GM12878 (cell line): ENCODE measurements around the gene PGRMC2. TPM values are rescaled to one million over a fixed set of nuclear protein-coding genes. Genes with fewer than 3 reads are reported as not detected.

Source experiments
- ATAC-seq: fragments of 200-7000 bp; cut with Tn5 transposase; 3 replicates; pipeline ENCODE4 v1.9.1; 2020; ENCODE audit warnings: mild to moderate bottlenecking, moderate library complexity
- BruUV-seq: library from RNA; stranded (reverse); fragments of 400-500 nt; replicated peaks from 2 replicates; lab custom pipeline; 2021; lab: Mats Ljungman, UMichigan
- CTCF ChIA-PET: fragments of 300-600 bp; sonication (Branson Sonifier 250); formaldehyde crosslinking; extraction: SDS; loops from one replicate; lab custom pipeline; 2021; ENCODE audit warnings: inconsistent platforms; lab: Yijun Ruan, JAX
- POLR2A ChIA-PET: fragments of 350-600 bp; formaldehyde crosslinking; extraction: SDS; loops from one replicate; lab custom pipeline; 2021; ENCODE audit warnings: inconsistent platforms; lab: Charles Lee
- RAD21 ChIA-PET: fragments of 300-600 bp; sonication (Branson Sonifier 250); formaldehyde crosslinking; loops from one replicate; lab custom pipeline; 2023; ENCODE audit warnings: antibody characterized with exemption; ENCODE audit not compliant: unreplicated experiment; lab: Charles Lee
- SMC1A ChIA-PET: fragments of 300-600 bp; sonication (Branson Sonifier 250); formaldehyde crosslinking; loops from one replicate; lab custom pipeline; 2023; ENCODE audit not compliant: unreplicated experiment, uncharacterized antibody; lab: Charles Lee
- DNase-seq: peaks from one replicate; pipeline ENCODE4 v3.0.0-alpha.2; 2011; ENCODE audit warnings: low read depth, low spot score
- FAIRE-seq: peaks from 3 replicates; lab custom pipeline; 2011; peaks lifted over from hg19 to GRCh38; lab: Jason Lieb, UNC
- H2AFZ ChIP-seq: 2 replicates; pipeline ENCODE4 v1.6.0; 2011; ENCODE audit warnings: low read depth, low read length, control low read depth; ENCODE audit not compliant: control insufficient read depth
- H3K27ac ChIP-seq: 2 replicates; pipeline ENCODE4 v1.5.1; 2011; ENCODE audit warnings: control low read depth; ENCODE audit not compliant: control insufficient read depth, insufficient read depth
- H3K27me3 ChIP-seq, 2 experiments: replicated peaks in 1 of 2; 2 replicates each; pipeline versions ENCODE4 v1.6.0 to v1.6.1; 2011; ENCODE audit warnings: low read length in 1 of 2; ENCODE audit not compliant: control insufficient read depth in 2 of 2, insufficient read depth in 2 of 2
- H3K36me3 ChIP-seq, 2 experiments: 2 replicates each; pipeline ENCODE4 v1.5.1; 2011; ENCODE audit warnings: low read length in 1 of 2; ENCODE audit not compliant: control insufficient read depth in 2 of 2, insufficient read depth in 2 of 2
- H3K4me1 ChIP-seq: 2 replicates; pipeline ENCODE4 v1.6.1; 2011; ENCODE audit warnings: mild to moderate bottlenecking, low read length, moderate library complexity, mixed read lengths; ENCODE audit not compliant: control insufficient read depth, insufficient read depth
- H3K4me2 ChIP-seq: 2 replicates; pipeline ENCODE4 v1.6.0; 2011; ENCODE audit warnings: control low read depth; ENCODE audit not compliant: control insufficient read depth, insufficient read depth
- H3K4me3 ChIP-seq: fragments of 200-600 bp; sonication (generic); 2 replicates; pipeline ENCODE4 v1.5.1; 2016
- H3K79me2 ChIP-seq: 2 replicates; pipeline ENCODE4 v1.6.0; 2011; ENCODE audit warnings: low read length; ENCODE audit not compliant: control insufficient read depth, insufficient read depth
- H3K9ac ChIP-seq: 2 replicates; pipeline ENCODE4 v1.8.0; 2011; ENCODE audit warnings: low read length, control low read depth, mixed read lengths; ENCODE audit not compliant: control insufficient read depth, insufficient read depth
- H3K9me3 ChIP-seq: replicated peaks from 3 replicates; pipeline ENCODE4 v1.5.1; 2011; ENCODE audit warnings: mild to moderate bottlenecking, low read length; ENCODE audit not compliant: control insufficient read depth, insufficient read depth
- H4K20me1 ChIP-seq: 2 replicates; pipeline ENCODE4 v1.6.0; 2011; ENCODE audit not compliant: control insufficient read depth, insufficient read depth
- BACH1 ChIP-seq: fragments of 450-650 bp; IDR thresholded peaks from 2 replicates; pipeline ENCODE4 v1.6.1; 2017; ENCODE audit warnings: mild to moderate bottlenecking, borderline replicate concordance
- CHD4 ChIP-seq: fragments of 200-600 bp; sonication (generic); IDR thresholded peaks from 2 replicates; pipeline ENCODE4 v1.6.1; 2016; ENCODE audit warnings: mild to moderate bottlenecking
- DPF2 ChIP-seq: fragments of 450-650 bp; IDR thresholded peaks from 2 replicates; pipeline ENCODE4 v1.6.1; 2017; ENCODE audit warnings: mild to moderate bottlenecking
- EGR1 ChIP-seq, 2 experiments: IDR thresholded peaks; 1 replicate in 1 of 2; 2 replicates in 1 of 2; pipeline ENCODE4 v1.6.1; 2011 to 2012; ENCODE audit warnings: low read depth in 2 of 2, low read length in 2 of 2, borderline replicate concordance in 1 of 2, mild to moderate bottlenecking in 1 of 2, moderate library complexity in 1 of 2
- GATAD2B ChIP-seq: fragments of 450-650 bp; conservative IDR thresholded peaks from 2 replicates; pipeline ENCODE4 v1.6.1; 2017; ENCODE audit warnings: low read depth, mild to moderate bottlenecking, moderate library complexity
- MTA2 ChIP-seq: fragments of 450-650 bp; IDR thresholded peaks from 2 replicates; pipeline ENCODE4 v1.6.1; 2016; ENCODE audit warnings: low read depth, mild to moderate bottlenecking, moderate library complexity
- NFXL1 ChIP-seq: fragments of 450-650 bp; IDR thresholded peaks from 2 replicates; pipeline ENCODE4 v1.6.1; 2017; ENCODE audit warnings: antibody characterized with exemption, mild to moderate bottlenecking, borderline replicate concordance
- NFYB ChIP-seq: IDR thresholded peaks from 2 replicates; pipeline ENCODE4 v1.6.1; 2011; ENCODE audit warnings: low read depth, mild to moderate bottlenecking, low read length, improper control_type of control experiment, moderate library complexity; ENCODE audit not compliant: insufficient read depth
- NKRF ChIP-seq: fragments of 450-650 bp; conservative IDR thresholded peaks from 2 replicates; pipeline ENCODE4 v1.6.1; 2017; ENCODE audit warnings: mild to moderate bottlenecking, moderate library complexity
- PBX3 ChIP-seq: IDR thresholded peaks from 2 replicates; pipeline ENCODE4 v1.6.1; 2011; ENCODE audit warnings: mild to moderate bottlenecking, low read depth, low read length, moderate library complexity; ENCODE audit not compliant: insufficient replicate concordance
- RB1 ChIP-seq: fragments of 450-650 bp; formaldehyde crosslinking; IDR thresholded peaks from 2 replicates; pipeline ENCODE4 v1.6.1; 2017; ENCODE audit warnings: mild to moderate bottlenecking, borderline replicate concordance
- RELA ChIP-seq: fragments of 450-650 bp; IDR thresholded peaks from 2 replicates; pipeline ENCODE4 v1.8.0; 2014; ENCODE audit warnings: borderline replicate concordance; ENCODE audit not compliant: partially characterized antibody
- RELB ChIP-seq: fragments of 450-650 bp; IDR thresholded peaks from 2 replicates; pipeline ENCODE4 v1.6.1; 2017; ENCODE audit warnings: low read depth, mild to moderate bottlenecking, moderate library complexity
- RFX5 ChIP-seq: IDR thresholded peaks from 2 replicates; pipeline ENCODE4 v1.6.1; 2011; ENCODE audit warnings: low read depth, low read length, improper control_type of control experiment
- SIX5 ChIP-seq: IDR thresholded peaks from 2 replicates; pipeline ENCODE4 v1.6.1; 2011; ENCODE audit warnings: mild to moderate bottlenecking, low read depth, low read length, moderate library complexity; ENCODE audit not compliant: severe bottlenecking
- ZNF24 ChIP-seq: fragments of 450-650 bp; IDR thresholded peaks from 2 replicates; pipeline ENCODE4 v1.6.1; 2017; ENCODE audit warnings: antibody characterized with exemption, mild to moderate bottlenecking
- WGBS: methylation state at CpG from one replicate; pipeline ENCODE4 v1.1.6; 2016; ENCODE audit warnings: low lambda C conversion rate; ENCODE audit not compliant: insufficient replicate concordance, insufficient coverage; ENCODE audit errors: missing lambda C conversion rate; 5-methylcytosine and 5-hydroxymethylcytosine counted together
- in situ Hi-C: fragments of 300-500 bp; cut with MboI; formaldehyde crosslinking; loops from 9 replicates; pipeline ENCODE4 v1.14.3; 2018; ENCODE audit warnings: mixed read lengths
- intact Hi-C: fragments of 100-400 bp; cut with micrococcal nuclease; formaldehyde crosslinking; loops from one replicate; pipeline ENCODE4 v1.14.2; 2022; ENCODE audit not compliant: unreplicated experiment
- polyA plus RNA-seq, 11 experiments: library from polyadenylated mRNA; depleted of rRNA in 4 of 11; unstranded in 6 of 11; stranded (reverse) in 5 of 11; fragments of >200 nt; fragmentation: Nextera tagmentation in 4 of 11; fragmentation: Illumina TruSeq in 1 of 11; extraction: Ambion mirVana in 4 of 11; extraction: Trizol in 1 of 11; gene quantifications; 1 replicate in 1 of 11; 2 replicates in 10 of 11; pipeline versions ENCODE4 v1.2.1 to v1.2.3, GENCODE V29; 2011 to 2016; ENCODE audit warnings: inconsistent platforms in 2 of 11, missing spikeins in 2 of 11, low read depth in 1 of 11
- total RNA-seq, 4 experiments: library from RNA; depleted of rRNA in 3 of 4; stranded (reverse); fragments of >200 nt in 3 of 4; fragmentation: Illumina TruSeq in 1 of 4; extraction: Trizol in 1 of 4; gene quantifications; 2 replicates each; pipeline versions ENCODE4 v1.2.1 to v1.2.3, GENCODE V29; 2013 to 2021

The PGRMC2 gene
- total and polyA plus RNA-seq, 10 of the 15 experiments (the other 5 are each of a cell fraction or from before 2014, with no cell fraction given), result 6.3 to 38.4 (median 12.0) TPM

GRCh38 chr4:128287871-128288688 is 467 bp upstream of the PGRMC2 start:
- H3K9me3 ChIP-seq, result no peaks in the 10 kb centered on the region
- peak overlapping the region; percentile 96 for H2AFZ ChIP-seq
- POLR2A ChIA-PET, result interaction anchor here (1.2 kb wide), 1 partner anchor 11 kb away, joined by 3 read pairs; no protein-coding TSS in a partner anchor
- H3K27me3 ChIP-seq, result no peaks in the 10 kb centered on the region
- no peaks in the 10 kb centered on the region for H3K36me3 ChIP-seq
- peak overlapping the region; percentile 87 for H3K27ac ChIP-seq
- no peaks in the 10 kb centered on the region for H4K20me1 ChIP-seq
- ATAC-seq (peak; percentile 86), DNase-seq (peak; percentile 97), FAIRE-seq (peak; percentile 92)
- intact Hi-C loops (loop anchor here (5.0 to 10.0 kb wide), 4 partner anchors 226 to 804 kb away; partner anchors contain the start of genes ABHD18, LARP1B, MFSD8 and SCLT1), in situ Hi-C loops (loop anchor here (10.0 kb wide), 1 partner anchor 527 kb away; no protein-coding TSS in a partner anchor)
- no peaks in the 10 kb centered on the region for H3K4me1 ChIP-seq
- peak overlapping the region; percentile 89 for H3K4me2 ChIP-seq
- no TSS peak for BruUV-seq
- RAD21 ChIA-PET, result no interaction called here
- H3K79me2 ChIP-seq, result peaks cover 46% of the 10 kb centered on the region
- under 1% methylated on average over 79 of the region's 86 CpGs for WGBS
- peak overlapping the region; percentile 81 for H3K4me3 ChIP-seq
- peak overlapping the region; percentile 76 for H3K9ac ChIP-seq
- CTCF ChIA-PET, result interaction anchor here (1.0 kb wide), 1 partner anchor 96 kb away, joined by 4 read pairs; no protein-coding TSS in a partner anchor
- SMC1A ChIA-PET, result interaction anchor here (1.5 kb wide), 1 partner anchor 24 kb away, joined by 3 read pairs; no protein-coding TSS in a partner anchor
- TF ChIP-seq SIX5, result no peak
- TF ChIP-seq GATAD2B, result peak; percentile 95
- TF ChIP-seq DPF2, result peak; percentile 83
- TF ChIP-seq CHD4, result no peak
- TF ChIP-seq NFXL1, result no peak
- TF ChIP-seq NKRF, result peak; percentile 91
- TF ChIP-seq RFX5, result no peak
- TF ChIP-seq RB1, result peak; percentile 95; the same call in 1 of the 2 replicates
- peak in 1 of 2 experiments; percentile 65; a peak in 2 of 3 replicates for TF ChIP-seq EGR1 (IDR thresholded peaks at IDR 0.05; ENCODE audit: borderline replicate concordance in 1 of 2, low read depth in 2 of 2, low read length in 2 of 2)
- no peak for TF ChIP-seq MTA2
- TF ChIP-seq BACH1, result peak; percentile 62; the same call in 1 of the 2 replicates
- TF ChIP-seq ZNF24, result no peak
- peak; percentile 77 for TF ChIP-seq RELA
- TF ChIP-seq RELB, result peak; percentile 51; the same call in 1 of the 2 replicates
- TF ChIP-seq PBX3, result no peak
- TF ChIP-seq NFYB, result peak; percentile 48; the same call in 1 of the 2 replicates
